DMS79 treated with DMSO at 0.1 percent for 48 hours (cell line): ENCODE measurements around the gene KCNC1.

Source experiments
- DNase-seq: peaks from one replicate; lab custom pipeline; 2025; lab: John Stamatoyannopoulos, UW

Gene KCNC1

DNA sequence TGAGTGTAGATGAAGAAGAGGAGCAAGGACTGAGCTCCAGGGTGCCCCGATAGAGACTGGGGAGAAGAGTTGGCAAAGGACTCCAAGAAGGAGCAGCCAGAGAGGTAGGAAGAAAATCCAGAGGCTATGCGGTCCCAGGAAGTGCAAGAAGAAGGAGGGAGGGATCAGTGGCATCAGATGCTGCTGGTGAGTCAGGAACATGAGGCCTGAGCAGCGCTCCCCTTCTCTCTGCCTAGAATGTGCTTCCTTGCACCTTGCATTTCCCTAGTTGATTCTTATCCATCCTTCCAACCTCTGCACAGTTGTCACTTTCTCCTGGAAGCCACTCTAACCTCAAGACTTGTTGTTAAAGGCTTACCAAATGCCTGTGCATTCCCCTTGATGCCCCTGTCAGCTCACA is 21.3 kb downstream of the KCNC1 start:
- DNase-seq, result no peak

DNA sequence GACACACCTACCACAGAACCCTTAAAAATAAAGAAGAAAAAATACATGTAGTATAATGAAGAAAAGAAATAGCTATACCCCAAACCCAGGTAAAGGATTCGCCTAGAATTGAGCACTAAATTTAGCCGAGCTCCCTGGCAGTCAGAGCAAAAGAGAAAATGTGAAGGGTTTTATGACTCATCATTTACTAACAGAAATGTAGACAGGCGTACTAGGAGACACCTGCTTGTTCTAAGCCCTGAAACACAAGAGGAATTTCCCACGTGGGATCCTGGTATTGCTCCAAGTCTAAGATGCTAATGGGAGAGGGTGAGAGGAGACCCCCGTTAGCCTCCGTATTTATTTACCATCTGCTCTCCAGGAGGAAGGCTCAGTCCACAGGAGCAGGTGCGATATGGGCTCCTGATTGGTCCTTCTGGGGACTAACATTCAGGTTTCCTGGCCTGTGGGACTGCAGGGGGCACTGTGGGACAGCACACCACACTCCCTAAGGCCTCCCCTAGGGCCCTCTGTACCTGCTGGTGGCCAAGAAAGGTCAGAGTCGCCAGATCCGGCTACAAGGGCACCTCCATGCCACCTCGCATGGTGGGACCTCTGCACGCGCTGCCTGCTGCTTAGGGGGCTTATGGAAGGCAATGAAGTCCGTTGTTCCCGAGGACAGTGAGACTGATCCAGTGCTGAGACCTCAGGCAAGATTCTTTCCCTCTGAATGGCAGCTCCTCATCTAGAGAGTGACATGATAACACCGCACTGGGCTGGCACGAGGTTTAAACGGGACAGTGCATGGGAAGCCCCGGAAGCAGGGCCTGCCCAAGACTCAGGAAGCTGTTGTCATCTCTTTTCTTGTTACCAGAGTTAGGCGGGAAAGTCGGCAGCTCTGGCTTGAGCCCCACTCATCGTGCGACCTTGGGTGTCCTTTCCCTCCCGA is 25.8 kb downstream of the KCNC1 start:
- no peak for DNase-seq

DNA sequence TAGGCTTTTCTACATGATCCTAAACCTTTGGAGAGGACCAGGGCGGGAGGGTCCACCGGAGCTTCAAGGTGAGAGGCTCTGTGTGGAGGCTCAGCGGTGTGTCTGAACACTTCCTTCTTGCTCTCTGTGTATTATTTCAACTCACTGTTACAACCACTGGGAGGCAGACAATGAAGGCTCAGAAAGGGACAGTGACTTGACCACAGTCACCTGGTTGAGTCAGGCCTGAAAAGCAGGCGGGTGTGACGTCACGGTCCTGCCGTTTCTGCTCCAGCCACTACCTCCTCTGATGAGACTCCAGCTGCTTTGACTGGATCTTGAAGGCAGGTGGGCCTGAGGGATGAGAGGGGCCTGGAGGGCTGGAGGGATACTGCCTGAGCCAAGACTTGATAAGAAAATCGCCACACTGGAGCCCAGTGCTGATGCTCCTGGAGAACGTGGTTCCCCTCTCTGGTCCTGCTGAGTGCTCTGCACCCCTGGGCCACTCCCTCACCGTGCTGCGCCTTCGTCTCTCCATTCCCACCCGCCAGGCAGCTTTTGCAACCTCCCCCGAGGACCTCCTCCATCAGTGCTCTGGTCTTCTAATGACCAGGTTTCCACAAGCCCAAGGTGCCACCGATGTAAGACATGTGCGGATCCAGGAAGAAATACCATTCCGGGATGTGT is 27.9 kb downstream of the KCNC1 start:
- no peak for DNase-seq

DNA sequence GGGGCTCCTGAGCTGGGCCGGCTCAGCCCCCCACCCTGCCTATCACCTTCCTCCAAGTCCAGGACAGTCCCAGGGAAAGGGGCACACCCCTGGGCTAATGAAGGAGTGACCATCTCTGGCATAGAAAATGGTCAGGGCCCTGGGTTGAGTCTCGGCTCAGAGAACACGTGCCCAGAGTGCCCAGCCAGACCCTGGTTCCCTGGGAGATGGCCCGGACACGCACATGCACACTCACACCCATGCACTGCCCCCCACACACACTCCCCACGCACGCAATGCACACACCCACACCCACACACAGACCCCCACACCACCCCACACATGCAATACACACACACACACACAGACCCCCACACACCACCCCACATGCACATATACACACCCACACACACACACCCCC is 28.7 kb downstream of the KCNC1 start:
- DNase-seq, result no peak

DNA sequence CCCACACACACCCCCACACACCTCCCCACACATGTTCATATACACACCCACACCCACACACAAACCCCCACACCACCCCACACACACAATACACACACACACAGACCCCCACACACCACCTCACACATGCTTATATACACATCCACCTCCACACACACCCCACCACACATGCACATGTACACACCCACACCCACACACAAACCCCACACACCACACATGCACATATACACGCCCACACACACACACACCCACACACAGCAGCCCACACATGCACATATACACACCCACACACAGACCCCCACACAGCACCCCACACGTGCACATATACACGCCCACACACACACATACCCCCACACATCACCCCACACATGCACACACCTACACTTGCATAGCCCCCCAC is 29.1 kb downstream of the KCNC1 start:
- DNase-seq, result no peak

DNA sequence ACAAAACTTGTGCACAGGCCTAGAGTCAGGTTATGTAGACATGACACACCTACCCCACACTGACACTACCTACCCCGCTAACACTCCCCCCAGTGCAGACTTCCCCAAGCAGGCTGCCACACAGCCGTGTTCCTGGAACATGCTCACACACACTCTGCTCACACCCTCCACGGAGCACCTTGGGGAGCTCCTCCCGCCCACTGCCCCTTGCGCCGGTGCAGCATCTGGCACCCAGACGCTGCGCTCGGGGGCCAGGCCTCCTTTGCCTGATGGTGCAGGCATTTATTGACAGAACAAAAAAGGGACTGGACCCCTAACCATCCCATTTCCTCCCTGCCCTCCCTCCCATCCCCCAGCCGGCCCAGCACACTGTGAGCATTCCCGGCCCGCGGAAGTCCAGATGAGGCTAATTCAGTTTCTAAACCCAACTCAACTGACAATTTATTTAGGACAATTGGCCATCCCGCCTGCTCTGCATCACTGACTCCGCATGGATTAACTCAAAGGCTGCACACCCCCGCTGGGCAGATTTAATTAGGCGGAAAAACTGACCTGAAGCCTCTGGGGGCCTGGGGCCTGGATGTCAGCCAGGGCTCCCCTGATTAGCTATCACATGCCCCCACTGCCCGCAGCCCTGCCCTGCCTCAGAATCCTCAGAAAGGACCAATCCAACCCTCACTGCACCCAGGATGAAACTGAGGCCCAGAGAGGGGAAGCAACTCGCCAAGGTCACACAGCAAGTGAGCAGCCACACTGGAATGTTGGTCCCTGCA is 30.1 kb downstream of the KCNC1 start:
- no peak for DNase-seq

DNA sequence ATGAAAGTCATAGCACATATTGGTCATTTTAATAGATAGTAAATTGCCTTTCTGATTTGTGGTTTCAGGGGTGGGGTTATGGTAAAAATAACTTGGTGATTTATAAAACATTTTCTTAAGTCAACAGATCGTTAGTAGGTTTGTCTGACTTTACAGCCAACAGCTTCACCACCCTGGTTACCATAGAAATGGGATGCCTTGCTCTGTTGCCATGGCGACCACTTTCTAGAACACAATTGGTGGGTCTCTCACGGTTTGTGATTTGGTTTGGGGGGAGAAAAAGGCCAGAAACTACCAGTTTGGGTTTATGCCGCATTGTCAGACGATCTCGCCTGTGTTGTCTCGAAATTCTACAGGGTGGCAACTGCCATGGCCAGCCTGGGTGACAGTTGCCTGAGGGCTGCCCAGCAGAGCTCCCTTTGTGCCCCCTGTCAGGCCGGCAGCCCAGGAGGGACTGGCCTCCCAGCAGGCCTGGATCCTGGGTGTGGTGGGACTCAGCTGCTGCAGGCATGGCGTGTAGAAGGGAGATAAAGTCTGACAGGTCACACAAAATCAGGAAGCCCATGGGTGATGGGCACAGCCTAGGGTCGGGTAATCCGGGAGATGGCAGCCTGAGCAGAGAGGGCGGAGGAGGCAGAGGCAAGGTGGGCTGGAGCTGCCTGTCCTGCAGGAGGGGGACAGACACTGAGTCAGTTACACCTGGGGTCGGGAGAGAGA is 30.9 kb downstream of the KCNC1 start:
- DNase-seq, result no peak

DNA sequence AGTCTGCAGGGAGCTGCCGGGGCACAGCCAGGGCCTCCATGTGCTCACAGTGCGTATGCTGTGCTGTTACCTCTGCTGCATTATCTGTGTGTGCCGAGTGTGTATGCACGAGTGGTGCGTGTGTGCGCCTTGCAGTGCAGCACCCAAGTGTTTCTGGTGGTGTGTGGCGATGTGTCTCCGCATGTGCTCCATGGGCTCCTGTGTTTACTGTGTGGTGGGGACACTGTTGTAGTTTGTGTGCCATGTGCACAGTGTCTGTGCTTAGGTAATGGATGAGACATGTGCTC is 31.4 kb downstream of the KCNC1 start:
- no peak for DNase-seq

DNA sequence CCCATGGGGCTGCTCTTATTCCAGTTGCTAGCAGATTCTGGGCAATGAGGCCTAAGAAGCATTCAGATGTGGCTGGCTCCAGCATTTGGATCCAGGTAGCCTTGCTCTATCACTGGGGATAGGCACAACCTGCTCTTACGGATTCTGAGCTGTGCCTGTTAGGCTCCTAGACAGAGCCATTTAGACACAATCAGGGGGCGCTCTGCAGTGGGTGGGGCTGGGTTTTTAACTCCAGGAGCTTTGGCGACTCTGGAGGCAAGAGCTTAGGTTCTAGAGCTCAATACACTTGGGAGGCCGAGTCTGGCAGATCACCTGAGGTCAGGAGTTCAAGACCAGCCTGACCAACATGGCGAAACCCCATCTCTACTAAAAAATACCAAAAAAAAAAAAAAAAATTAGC is 32.0 kb downstream of the KCNC1 start:
- no peak for DNase-seq

DNA sequence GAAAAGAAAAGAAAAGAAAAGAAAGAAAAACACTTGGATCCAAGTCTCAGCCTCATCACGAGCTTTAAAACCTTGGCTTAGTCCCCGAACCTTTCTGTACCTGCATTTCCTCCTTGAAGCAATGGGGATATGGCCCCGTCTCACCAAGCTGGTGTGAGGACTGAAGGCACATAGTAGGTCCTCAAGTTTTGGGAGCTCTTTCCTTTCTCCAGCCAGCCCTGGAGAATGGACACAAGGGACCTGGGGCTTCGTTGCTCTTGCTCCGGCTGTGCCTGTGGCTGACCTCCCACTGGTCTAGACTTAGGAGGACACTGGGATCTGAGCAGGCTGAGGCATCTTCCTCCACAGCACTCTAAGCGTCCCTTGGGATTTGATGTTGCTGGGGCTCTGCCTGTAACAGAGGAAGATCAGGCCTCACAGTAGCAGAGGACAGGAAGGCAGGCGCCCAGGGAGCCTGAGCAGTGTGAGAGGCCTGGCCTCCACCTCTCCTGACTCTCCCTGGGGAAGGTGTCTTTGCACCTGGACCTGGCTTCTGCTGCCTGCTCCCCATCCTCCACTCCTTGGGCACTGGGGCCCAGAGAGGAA is 32.8 kb downstream of the KCNC1 start:
- DNase-seq, result no peak

DNA sequence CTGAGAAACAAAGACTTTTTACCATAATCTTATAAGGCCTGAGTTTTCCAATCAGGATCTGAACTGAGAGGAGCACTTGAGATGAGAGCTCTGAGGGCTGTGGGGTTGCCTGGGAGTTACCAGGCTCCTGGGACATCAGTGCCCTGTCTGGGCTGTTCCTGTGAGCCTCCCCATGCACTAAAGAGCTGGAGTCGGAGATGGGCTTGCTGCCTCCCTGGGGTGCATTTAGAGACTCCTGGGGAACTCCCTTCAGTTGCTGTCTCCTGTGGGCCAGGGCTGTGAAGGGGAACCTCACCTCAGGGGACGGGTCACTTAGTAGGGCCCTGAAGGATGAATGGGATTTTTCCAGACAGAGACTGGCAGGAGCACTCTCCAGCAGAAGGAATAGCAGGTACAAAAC is 33.3 kb downstream of the KCNC1 start:
- DNase-seq, result no peak

DNA sequence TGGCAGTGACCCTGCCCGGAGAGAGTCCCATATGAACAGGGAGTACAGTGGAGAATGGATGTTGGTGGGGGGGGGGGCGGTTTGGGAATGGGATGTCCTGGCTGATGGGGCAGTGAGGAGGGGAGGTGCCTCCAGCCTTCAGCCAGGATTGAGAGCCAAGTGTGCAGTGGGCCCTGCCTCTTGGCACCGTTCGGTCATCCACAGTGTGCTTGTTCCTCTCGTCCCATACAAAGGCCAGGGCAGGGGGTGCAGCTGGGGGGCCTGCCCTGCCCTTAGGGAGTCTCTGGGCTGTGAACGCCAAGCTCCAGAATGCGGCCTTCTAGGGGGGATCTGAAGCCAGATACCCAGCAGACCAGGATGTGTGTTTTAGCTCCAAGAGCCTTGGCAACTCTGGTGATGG is 34.0 kb downstream of the KCNC1 start:
- DNase-seq, result no peak

DNA sequence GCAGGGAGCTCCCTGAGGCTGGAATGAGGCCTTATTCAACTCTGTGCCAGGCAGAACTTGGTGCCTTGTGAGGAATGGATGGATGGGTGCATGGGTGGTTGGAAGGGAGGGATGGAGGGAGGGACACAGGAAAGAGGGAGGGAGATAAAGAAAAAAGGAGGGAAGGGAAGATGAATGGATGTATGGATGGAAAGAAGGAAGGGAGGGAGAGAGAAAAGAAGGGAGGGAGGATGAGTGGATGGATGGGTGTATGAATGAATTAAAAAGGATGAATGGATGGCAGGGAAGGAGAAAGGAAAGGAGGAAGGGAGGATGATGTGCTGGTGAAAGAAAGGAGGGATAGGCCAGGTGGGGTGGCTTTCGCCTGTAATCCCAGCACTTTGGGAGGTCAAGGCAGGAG is 34.6 kb downstream of the KCNC1 start:
- DNase-seq, result no peak

DNA sequence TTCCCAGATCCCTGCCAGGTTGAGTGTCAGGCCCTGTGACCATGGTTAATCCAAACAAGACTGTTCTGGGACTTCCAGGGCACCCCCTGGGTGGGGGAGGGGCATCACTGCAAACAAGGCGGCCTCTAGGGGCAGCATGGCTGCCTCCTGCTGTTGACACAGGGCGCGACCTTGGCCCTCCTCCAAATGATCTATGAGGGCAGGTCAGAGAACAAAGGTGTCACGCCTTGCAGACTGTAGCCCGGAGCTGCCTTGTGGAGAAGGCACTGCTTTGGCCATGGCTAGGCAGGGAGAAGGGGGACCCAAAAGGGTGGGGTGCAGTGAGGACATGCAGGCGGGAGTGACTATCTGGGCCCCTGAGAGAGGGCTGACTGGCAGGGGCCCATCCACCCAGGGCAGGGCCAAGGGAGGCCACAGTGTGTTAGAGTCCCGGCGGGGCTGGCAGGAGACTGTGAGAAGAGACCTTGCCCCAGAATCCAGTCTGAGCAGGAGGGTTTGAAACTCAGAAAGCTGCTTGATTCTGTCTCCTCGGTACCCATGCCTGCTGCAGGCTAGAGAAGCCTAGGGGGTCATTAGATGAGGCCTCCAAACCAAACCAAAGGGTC is 35.6 kb downstream of the KCNC1 start:
- DNase-seq, result no peak

DNA sequence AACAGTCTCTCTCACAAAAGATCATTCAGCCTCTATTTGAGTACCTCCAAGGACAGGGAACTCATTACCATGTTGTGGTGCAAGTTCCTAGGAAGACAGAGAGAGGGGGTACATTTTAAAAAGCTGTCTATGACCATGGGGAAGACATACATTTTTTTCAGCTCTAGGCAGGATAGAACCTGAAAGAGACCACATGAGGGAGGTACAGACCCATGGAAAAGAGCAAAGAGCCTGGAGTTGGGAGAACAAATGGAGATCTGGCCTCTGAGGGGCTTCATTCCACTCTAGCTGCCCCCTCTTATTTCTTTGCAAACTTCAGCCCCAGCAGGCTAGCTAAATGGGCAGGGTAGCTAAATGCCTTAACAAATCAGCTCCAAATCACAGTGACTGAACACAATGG is 36.3 kb downstream of the KCNC1 start:
- no peak for DNase-seq

DNA sequence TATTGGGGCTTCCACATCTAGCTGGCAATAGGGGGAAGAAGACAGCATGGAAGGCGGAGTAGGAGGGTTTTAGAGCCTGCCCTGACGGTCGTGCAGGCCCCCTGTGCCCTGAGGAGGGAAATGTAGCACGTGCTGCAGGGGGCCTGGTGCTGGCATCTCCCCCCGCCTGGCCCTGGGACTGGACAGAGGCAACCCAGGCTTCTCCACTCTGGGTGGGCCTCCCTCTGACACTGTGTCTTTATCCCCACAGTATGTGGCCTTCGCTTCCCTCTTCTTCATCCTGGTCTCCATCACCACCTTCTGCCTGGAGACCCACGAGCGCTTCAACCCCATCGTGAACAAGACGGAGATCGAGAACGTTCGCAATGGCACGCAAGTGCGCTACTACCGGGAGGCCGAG is 36.8 kb downstream of the KCNC1 start:
- no peak for DNase-seq

DNA sequence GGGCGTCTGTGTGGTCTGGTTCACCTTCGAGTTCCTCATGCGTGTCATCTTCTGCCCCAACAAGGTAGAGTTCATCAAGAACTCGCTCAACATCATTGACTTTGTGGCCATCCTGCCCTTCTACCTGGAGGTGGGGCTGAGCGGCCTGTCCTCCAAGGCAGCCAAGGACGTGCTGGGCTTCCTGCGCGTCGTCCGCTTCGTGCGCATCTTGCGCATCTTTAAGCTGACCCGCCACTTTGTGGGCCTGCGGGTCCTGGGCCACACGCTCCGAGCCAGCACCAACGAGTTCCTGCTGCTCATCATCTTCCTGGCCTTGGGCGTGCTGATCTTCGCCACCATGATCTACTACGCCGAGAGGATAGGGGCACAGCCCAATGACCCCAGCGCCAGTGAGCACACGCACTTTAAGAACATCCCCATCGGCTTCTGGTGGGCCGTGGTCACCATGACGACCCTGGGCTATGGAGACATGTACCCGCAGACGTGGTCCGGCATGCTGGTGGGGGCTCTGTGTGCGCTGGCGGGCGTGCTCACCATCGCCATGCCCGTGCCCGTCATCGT is 37.3 kb downstream of the KCNC1 start:
- DNase-seq, result no peak

DNA sequence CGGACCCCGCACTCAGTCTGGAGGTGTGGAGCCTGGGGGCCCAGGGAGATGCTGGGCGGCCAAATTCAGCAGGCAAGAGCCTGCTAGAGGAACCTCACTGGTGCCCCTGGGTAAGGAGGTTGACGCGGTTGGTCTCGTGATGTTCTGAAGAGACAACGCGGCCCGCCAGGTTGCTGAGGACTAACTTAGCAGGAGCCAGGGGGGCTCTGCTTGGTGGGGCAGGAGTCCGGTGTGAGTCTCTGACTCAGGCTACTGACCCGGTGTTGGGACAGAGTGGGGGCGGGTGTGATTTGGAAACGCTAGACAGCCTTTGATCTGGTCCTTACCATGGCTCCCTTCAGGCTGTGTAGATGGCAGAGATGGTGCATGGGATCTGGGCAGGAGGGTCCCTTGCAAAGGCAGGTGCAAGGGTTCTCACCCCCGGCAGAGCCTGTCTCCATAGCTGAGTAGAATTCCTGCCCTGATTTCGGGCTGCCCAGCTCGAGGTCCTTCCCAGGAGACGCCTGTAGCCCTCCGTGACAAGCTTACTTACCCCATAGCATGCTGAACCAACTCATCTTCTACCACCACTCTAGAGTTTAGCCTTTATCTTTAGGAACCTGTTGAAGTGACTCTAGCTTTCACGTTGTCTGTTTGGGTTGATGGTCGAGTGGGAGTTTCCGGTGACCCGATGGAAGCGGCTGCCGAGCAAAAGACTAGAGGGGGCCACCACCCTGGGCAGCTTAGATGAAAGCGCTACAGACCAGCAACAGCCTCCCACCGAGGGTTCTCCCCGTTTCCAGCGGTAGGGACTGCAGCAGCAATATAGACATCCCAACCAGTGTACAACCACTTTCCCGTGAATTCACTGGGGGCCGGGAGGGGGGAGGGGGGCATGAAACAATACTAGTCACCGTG is 38.4 kb downstream of the KCNC1 start:
- DNase-seq, result no peak

DNA sequence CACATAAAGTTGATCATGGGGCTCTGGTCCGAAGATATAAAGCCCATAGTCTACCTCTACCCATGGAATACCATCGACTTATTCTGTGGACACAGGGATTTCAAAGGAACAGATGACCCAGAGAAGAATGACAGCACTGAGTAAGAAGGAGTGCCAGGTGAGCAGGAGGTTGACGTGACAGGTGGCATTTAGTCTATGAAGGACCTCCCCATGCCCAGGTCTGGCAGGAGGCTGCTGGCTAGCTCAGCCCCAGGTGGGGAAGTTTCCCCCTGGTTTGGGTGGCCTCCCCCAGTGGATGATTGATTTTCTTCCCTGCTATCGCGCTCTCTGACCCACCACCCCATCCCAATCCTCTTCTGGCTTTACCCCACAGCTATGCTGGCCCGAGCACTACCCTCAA is 39.1 kb downstream of the KCNC1 start:
- DNase-seq, result no peak
